ENCODE measurements around the gene GNG13.
"Not testable (repeated sequence)": the region's sequence is repeated elsewhere in the genome, so short reads cannot be mapped to it uniquely, and the experiment has no call there.

GNG13 gene

GRCh38 chr16:776824-777223, 23.7 kb downstream of the GNG13 start:
- DNase-seq: no peak

GRCh38 chr16:776298-776697, 24.2 kb downstream of the GNG13 start:
- not testable (repeated sequence) for DNase-seq

GRCh38 chr16:775236-775796, 25.2 kb downstream of the GNG13 start:
- DNase-seq: no peak

GRCh38 chr16:774086-775001, 26.2 kb downstream of the GNG13 start:
- no peak for DNase-seq

GRCh38 chr16:772959-773358, 27.6 kb downstream of the GNG13 start:
- DNase-seq: no peak

GRCh38 chr16:770411-770810, 30.1 kb downstream of the GNG13 start:
- DNase-seq: no peak

GRCh38 chr16:769934-770333, 30.6 kb downstream of the GNG13 start:
- DNase-seq: no peak

- no peak for DNase-seq
Measured at GRCh38 chr16:769184-769784, 31.2 kb downstream of the GNG13 start.

- no peak for DNase-seq
Measured at GRCh38 chr16:768428-768827, 32.1 kb downstream of the GNG13 start.

- DNase-seq: no peak
Measured at GRCh38 chr16:767743-768235, 32.7 kb downstream of the GNG13 start.

GRCh38 chr16:766820-767640, 33.5 kb downstream of the GNG13 start:
- DNase-seq: no peak

GRCh38 chr16:766008-766819, 34.3 kb downstream of the GNG13 start:
- DNase-seq: no peak

- no peak for DNase-seq
Measured at GRCh38 chr16:765488-765865, 35.1 kb downstream of the GNG13 start.

GRCh38 chr16:764848-765487, 35.6 kb downstream of the GNG13 start:
- no peak for DNase-seq

GRCh38 chr16:764184-764750, 36.3 kb downstream of the GNG13 start:
- DNase-seq: no peak

- DNase-seq: no peak
Measured at GRCh38 chr16:763369-764183, 37.0 kb downstream of the GNG13 start.

GRCh38 chr16:762595-763268, 37.8 kb downstream of the GNG13 start:
- no peak for DNase-seq

GRCh38 chr16:761625-762513, 38.7 kb downstream of the GNG13 start:
- no peak for DNase-seq

All from activated effector memory CD4-positive, alpha-beta T cell treated with anti-CD3 and anti-CD28 coated beads, Interleukin-2, amount 50 U/mL, for 16 hours (primary cell).